NCI-H2196 (cell line): ENCODE measurements around the gene B3GALT5.
A peak's percentile ranks its signal among the peaks of the same experiment; 100 is the strongest.
"Not testable (repeated sequence)": the region's sequence is repeated elsewhere in the genome, so short reads cannot be mapped to it uniquely, and the experiment has no call there.

ENCODE experiments used
- DNase-seq: peaks from one replicate; lab custom pipeline; 2025; ENCODE audit not compliant: unreplicated experiment; lab: John Stamatoyannopoulos, UW

Gene B3GALT5

GRCh38 chr21:39666026-39666425 is 53.3 kb downstream of the B3GALT5 start:
- no peak for DNase-seq

GRCh38 chr21:39666681-39667315 is 54.1 kb downstream of the B3GALT5 start:
- no peak for DNase-seq

DNA sequence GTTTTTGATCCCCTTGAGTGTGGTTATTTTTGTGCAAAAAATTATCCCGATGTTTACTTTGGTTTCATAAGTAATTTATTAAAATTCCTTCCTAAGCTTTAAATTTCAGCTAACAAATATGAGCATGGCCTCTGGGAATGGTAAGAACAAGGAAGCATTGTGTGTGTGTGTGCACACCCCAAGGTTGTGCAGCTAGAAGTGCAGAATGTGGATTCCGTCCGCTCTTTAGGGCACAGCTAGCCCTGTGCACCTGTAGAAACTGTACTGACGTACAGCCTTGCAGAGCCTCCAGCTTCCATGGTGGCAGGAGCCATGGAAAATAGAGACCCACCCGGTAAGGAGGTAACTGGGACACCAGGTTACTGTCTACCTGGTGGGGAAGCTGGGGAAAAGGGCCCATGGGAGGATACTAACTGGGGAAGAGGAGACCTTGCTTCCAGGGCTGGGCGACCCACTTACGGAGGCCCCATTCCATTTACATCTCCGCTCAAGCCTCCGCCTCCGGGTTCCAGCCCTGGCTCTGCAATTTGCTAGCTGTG is 54.7 kb downstream of the B3GALT5 start:
- no peak for DNase-seq

DNA sequence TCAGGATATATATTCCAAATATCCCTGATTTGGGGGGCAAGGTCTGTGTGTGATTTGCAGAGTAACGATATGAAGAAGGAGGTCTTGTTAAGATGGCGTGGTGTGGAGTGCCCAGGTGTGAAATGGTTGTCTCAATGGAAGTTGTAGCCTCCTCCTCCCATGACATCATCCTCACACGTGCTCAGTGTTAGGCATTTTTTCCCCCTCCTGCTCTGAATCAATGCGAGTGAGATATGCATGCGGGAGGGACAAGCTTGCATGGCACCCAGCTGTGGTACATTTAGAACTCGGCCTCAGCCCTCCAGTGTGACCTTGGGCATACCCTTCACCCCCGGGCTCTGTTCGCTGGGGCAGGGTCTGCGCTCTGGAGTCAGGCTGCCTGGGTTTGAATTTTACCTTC is 55.6 kb downstream of the B3GALT5 start:
- no peak for DNase-seq

GRCh38 chr21:39669485-39669884 is 56.7 kb downstream of the B3GALT5 start:
- DNase-seq, result no peak

GRCh38 chr21:39669976-39670661 is 57.4 kb downstream of the B3GALT5 start:
- DNase-seq, result peak; percentile 10

DNA sequence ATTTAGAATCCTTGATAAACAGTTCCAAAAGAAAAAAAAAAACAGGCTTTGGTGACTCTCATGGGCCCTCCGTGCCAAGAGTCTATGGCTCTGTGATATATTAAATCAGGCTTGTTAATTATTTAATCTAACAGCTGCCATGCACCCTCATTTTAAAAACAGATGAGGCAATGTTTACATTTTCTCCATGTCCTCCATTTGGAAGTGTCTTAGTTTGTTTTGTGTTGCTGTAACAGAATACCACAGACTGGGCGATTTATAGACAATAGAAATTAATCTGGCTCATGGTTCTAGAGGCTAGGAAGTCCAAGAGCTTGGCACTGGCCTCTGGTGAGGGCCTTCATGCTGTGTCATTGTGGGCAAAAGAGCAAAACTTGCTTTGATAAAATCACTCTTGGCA is 58.0 kb downstream of the B3GALT5 start:
- DNase-seq, result peak; percentile 83

DNA sequence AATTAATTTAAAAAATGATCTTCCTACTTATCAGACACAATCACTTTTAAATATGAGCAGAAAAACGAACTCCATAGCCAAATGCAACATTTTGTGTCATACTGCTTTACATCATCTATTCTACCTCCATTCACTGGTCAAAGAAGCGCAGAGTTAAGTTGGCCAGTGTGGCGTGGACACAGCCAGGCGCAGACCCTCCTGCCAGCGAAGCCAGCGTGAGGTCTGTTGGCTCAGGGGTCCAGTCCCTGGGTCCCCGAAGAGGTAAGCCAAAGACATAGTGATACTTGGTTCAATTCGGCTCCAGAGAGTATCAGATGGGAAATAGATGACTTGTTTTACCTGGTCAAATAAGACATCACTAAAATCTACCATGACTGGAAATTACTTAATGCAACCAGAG is 59.2 kb downstream of the B3GALT5 start:
- no peak for DNase-seq

DNA sequence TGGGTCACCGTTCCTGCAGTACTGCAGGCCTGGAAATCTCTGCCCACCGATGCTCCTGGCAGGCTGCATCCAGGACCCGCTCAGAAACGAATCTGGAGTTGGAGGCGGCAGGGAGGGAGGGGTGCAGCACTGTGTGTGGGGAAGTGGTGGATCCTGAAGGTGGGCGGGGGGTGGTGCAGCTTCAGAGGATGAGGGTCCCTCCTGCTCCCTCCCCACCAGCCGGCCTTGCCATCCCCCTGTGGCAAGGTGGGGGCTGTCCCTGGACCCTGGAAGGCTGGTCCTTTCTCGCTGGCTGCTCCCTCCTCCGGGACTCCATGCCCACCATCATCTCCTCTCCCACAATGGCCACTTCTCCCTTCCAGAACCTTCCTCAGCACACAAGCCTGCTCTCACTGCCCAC is 60.4 kb downstream of the B3GALT5 start:
- no peak for DNase-seq

DNA sequence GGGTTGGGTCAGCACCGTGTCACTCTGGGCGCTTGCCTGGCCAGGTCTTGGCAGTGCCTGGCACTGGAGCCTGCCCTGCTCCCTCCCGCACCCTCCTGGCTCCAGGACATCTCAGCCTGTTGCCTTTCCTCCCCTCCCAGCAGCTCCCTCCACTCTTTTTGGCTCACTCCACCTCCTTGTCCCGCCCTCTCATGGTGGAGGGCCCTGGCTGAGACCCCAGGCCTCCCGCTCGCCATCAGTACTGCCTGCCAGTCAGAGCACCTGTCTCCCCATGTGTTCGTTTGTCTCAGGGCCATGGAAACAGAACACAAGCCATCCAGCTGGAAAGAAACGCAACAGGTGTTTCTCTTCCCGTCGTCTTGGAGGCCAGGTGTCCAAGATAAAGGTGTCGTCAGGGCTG is 61.0 kb downstream of the B3GALT5 start:
- DNase-seq, result peak; percentile 68

- no peak for DNase-seq
These were observed 62.1 kb downstream of the B3GALT5 start for GRCh38 chr21:39674801-39675200.

- no peak for DNase-seq
These were observed 62.9 kb downstream of the B3GALT5 start for GRCh38 chr21:39675590-39675989.

- DNase-seq, result peak; percentile 89
These were observed 63.4 kb downstream of the B3GALT5 start for GRCh38 chr21:39675993-39676661.

DNA sequence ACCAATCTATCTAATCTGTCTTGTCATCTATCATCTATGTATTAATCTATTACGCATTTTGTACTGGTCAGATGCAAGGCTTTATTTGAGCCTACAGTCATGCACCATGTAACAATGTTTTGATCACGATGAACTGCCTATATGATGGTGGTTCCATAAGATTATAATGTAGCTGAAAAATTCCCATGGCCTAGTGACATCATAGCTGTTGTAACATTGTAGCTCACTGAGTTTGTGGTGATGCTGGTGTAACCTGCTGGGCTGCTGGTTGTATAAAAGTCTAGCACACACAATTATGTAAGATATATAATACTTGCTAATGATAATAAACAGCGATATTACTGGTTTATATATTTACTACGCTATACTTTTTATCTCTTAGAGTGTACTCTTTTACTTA is 67.5 kb downstream of the B3GALT5 start:
- DNase-seq, result no peak

DNA sequence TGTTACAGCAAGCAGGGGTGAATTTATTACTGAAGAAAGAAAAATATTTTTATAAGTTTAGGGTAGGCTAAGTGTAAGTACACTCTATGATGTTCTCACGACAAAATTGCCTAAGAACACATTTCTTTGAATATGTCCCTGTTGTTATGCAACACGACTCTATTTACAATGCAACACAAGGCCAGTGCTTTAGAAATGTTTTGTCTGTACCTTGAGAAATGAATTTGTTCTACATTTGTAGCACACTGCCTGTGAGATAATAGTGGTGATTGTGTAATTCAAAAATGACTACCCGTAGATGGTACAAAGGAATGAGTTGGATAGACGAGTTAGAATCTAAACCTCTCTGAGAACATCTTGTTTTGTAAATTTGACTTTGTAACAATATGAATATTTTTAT is 68.5 kb downstream of the B3GALT5 start:
- DNase-seq, result no peak

DNA sequence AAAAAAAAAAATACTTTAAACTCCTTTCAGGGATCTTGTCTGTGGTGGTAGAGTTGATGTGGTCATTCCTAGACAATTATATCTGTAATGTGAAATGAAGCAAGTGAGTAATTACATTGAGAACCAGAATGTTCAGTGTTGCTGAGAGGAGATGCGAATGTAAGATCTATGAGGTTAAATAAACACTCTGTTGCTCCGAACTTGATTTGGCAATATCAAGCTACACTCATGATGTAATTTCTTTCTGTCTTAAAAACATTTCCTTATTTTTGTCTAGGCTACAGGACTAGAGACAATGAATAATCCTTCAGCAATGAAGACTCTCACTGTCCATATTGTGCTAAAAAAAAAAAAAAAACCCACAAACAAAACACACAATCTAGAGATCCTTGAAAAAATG is 69.1 kb downstream of the B3GALT5 start:
- DNase-seq, result no peak

DNA sequence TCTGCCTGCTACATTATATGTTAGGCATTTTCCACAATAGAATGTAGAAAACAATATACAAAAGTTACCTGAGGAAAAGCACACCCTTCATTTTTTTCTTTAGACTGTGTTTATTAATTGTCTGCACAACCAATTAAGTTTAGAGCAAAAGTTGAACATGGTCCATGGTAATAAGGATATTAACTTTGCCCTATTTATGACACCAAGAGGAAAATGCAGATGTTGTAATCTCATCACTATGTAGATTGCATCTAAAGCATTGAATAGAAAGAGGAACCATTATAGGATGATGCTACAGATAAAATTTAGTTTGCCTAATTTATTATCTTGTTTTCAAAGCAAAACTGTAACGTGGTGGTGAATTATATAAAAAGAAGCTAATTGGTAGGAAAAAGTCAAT is 72.5 kb downstream of the B3GALT5 start:
- no peak for DNase-seq

GRCh38 chr21:39685991-39686390 is 73.3 kb downstream of the B3GALT5 start:
- no peak for DNase-seq

GRCh38 chr21:39686646-39687468 is 74.1 kb downstream of the B3GALT5 start:
- no peak for DNase-seq

DNA sequence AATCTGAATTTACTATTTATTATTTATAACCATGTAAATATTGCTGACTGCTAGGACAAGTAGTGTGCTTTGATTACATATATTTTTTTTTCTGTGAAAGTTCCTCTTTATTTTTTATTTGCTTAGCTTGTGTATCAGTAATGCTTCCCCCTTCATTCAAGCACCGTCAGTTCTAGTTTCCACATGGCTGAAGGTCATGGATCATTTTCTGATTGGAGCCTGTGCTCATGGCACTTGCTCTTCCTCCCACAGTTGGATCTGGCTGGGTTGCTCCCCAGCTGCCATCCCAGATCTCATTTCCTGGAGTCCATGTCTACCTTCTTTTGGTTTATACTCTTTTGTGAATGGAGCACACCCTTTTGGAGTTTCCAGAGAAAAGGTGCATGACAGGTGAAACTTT is 75.3 kb downstream of the B3GALT5 start:
- no peak for DNase-seq

DNA sequence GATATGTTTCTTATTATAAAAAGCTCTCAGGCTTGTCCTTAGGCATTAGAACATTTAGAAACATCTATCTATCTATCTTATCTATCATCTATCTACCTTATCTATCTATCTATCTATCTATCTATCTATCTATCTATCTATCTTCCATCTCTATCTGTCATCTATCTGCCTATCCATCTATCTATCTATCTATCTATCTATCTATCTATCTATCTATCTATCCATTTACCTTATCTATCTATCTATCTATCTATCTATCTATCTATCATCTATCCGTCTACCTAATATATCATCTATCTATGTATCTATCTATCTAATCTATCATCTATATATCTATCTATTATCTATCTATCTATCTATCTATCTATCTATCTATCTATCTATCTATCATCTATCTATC is 77.1 kb downstream of the B3GALT5 start:
- DNase-seq, result not testable (repeated sequence)
